Smooth muscle cell of the brain vasculature (primary cell): ENCODE measurements around the gene TVP23A.

Experiments
- DNase-seq: peaks from one replicate; pipeline ENCODE4 v3.0.0-alpha.2; 2012; ENCODE audit warnings: low read depth, low spot score

TVP23A gene

DNA sequence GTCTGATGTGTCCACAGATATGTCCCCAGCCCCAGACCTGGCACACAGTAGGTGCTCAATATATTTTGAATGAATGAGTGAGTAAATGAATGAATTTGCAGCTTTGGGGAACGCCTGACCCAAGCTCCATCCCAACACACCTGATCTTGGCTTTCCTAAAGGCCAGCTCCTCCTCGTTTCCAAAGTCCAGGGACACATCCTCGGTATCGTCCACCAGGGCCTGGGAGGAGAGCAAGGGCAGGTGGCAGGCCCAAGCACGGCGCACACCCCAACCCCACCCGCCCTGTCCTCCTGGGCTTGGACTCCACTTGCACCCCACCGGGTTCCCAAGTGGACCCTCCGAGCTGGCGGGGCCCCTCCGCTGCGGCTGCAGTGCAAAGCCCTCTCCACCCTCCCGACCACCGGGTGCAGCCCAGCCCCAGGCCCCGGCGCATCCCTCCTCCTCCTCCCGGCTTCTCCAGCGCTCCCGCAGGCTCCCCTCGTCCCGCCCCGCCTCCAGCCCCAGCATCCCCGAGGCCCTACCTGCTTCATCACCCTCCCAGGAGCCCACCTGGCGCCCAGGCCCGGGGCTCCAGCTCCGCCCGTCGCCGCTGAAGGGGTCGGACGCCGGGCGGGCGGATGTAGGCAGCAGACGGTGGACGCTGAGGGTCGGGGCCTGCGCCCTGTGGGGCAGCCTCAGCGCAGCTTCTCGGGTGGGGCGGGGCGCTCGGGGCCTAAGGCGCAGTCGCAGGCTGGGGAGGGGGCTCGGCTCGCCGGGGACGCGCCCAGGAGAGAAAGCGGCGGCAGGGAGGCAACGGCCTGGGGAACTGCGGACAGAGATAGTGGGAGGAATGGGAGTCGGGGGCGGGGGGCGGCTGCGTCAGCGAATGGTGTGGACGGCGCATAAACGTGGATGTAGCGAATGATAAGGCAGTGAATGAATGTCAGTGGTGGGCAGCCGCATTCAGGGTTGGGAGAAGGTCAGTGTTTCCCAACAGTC lies at the start of gene TVP23A:
TSS of gene TVP23A (minus strand) at position 832 of the 979 bp plus-strand sequence. CDS start at position 531, 301 bp downstream.
- DNase-seq = no peak

DNA sequence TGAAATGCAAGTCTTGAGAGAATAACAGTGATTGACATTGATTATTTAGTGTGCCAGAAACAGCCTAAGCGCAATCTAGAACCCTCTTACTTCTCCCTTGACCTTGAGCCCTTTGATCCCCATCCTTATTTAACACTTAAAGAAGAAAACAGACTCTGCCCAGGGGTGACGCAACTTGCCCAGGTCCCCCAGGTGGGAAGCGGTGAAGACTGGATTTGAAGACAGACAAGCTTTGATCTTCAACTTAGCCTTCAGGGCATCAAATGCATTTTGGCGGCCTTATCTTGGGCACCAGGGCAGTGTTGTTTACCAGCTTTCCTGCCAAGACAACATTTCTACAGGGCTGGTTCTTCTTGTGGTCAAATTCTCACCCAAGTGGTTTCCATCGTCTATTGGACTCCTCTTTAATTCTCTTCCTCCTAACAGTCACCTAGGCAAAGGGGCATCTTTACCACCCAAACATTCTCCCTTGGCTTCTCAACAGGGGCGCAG lies 49.6 kb upstream of the TVP23A start:
- DNase-seq = no peak

DNA sequence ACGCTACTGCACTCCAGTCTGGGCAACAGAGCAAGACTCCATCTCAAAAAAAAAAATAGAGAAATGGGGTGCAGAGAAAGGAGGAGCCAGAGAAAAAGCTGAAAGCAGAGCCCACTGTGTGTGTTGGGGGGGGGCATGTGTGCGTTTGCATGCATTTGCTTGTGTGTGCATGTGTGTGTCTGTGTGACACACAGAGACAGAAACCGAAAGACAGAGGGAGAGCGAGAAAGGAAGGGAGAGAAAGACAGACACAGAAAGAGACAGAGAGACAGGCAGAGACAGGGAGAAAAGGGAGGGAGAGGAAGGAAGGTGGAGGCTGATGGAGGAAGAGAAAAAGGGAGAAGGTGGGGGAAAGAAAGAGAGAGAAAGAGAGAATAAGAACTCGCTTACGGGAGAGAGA lies 48.6 kb upstream of the TVP23A start:
- DNase-seq = no peak

DNA sequence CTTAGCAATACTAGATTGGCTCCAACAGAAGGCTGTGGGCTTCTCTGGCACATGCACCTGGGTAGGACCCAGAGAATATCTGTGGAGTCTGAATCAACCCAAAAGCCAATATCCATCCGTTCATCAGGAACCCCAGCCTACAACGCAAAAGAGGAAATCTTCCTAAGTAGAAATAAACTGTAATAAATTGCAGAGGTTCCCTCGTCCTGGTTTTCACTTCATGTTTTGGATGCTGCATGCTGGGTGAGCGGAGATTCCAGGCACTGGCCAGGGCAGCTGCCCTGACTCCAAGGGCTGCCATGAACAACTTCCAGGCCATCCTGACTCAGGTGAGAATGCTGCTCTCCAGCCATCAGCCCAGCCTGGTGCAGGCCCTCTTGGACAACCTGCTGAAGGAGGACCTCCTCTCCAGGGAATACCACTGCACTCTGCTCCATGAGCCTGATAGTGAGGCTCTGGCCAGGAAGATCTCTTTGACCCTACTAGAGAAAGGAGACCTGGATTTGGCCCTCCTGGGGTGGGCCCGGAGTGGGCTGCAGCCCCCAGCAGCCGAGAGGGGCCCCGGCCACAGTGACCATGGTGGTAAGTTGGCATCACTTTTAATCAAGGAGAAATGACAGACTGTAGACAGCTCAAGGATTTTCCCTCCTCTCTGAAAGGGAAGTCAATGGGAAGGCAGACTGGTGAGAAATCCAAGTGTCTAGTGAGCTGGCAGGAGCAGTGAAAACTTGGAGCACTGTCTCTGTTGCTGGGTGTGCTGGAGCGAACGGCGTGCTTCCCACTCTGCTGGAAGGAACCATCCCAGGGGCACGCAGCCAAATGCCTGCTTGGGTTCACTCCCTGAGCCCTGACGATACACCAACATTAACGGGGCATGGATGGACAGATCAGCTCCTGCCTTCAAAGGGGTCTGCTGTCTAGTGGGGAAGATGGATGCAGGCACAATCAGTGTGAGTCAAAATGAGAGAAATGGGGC lies 47.7 kb upstream of the TVP23A start:
- DNase-seq = no peak

DNA sequence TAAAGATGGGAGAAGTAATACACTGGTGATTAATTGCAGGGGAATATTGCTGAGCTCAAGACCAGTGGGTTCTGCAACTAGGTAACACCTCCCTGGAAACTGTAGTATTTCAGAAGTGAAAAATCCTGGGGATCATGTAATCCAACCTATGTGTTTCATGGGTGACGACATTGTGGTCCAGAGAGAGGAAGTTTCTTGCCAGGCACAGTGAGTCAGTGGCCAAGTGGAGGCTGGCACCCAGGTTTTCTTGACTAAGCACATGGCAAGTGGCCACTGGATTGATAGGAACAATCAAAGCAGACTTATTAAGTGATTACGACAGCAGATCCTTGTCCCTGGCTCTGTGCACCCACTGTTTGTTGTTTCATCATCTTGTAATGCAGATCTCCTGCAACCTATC lies 43.8 kb upstream of the TVP23A start:
- DNase-seq = no peak

DNA sequence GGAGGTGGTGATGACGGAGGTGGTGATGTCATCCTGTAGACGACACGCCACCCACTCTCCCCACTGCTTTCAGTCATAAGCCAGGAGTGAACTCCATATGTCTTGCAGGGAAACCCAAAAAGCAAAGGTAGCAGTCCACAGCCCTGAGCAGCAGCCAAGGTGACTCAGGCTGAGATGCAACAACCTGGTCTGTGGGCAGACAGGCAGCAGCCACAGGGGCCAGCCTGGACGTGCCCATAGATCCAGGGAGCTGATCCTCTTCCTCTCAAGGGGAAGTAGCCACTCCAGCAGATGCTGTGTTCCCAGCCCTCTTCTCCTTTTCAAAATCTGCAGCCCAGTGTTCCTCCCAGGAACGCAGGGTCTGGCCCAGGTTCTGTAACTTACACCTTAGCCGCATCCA lies 41.1 kb upstream of the TVP23A start:
- no peak for DNase-seq

DNA sequence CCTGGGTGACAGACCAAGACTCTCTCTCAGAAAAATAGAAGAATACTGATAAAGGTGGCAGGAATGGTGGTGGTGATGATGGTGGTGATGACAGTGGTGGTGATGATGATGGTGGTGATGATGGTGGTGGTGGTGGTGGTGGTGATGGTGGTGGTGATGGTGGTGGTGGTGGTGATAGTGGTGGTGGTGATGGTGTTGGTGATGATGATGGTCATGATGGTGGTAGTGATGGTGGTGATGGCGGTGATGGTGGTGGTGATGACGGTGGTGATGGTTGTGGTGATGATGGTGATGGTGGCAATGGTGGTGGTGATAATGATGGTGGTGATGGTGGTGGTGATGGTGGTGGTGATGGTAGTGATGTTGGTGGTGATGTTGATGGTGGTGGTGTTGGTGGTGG lies 40.4 kb upstream of the TVP23A start:
- no peak for DNase-seq

DNA sequence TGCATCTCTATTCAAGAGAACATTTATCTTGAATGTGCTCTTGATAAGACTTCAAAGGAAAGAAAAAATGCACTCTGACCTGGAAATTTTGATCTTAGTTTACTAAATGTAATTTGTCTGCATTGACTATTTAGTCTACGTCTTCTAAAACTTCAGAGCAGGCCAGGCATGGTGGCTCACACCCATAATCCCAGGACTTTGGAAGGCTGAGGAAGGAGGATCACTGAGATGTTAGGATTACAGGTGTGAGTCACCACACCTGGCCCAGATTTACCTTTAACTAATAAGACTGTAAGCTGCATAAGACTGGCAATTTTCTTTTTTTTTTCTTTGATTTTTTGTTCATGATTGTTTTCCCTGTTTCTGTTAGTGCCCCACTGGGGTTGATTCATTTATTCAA lies 39.6 kb upstream of the TVP23A start:
- no peak for DNase-seq

DNA sequence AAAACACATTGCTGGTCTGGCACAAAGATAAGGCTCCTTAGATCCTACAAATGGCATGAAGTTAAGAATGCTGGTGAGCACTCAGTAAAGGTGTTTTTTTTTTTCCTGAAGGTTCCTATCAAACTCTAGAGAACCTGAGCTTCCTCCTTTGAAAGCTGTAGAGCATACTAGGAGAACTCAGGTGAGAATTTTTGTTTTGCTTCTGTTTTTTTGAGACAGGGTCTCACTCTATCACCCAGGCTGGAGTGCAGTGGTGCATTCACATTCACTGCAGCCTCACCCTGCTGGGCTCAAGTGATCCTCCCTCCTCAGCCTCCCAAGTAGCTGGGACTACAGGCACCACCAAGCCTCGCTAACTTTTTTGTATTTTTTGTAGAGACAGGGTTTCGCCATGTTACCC lies 37.4 kb upstream of the TVP23A start:
- no peak for DNase-seq

DNA sequence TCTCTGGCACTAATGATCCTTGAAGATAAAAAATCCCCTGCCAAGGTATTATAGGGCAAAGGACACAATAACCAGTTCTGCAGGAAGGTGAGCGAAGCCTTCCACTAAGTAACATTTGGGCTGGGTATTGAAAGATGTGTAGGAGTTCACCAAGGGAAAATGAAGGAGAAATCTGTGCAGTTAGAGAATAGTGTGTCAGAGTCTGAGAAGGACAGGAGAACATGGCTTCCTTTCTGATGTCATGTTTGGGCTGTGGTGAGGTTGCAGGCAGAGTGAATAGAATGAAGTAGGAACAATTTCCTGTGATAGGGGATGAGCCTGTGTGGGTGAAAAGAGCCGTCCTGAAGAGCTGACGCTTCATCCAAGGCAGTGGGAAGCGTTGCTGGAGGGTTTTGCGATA lies 34.4 kb upstream of the TVP23A start:
- no peak for DNase-seq

DNA sequence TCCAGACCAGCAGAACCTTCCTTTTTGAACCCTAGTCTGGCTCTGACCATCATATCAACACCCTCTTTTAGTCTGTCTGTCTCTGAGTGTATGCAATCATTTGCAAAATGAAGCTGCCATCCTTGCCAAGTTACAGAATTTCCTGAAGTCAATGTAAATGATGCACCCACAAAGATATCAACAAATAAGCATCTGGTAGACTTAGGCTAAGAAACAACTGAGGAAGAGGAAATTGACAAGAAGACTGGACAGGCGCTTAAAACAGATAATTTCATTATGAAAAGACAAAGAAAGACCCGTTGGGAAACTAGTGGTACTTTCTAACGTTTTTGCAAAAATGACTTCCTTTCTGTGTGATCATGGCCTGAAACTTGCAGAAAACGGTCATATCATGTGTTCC lies 33.7 kb upstream of the TVP23A start:
- no peak for DNase-seq

DNA sequence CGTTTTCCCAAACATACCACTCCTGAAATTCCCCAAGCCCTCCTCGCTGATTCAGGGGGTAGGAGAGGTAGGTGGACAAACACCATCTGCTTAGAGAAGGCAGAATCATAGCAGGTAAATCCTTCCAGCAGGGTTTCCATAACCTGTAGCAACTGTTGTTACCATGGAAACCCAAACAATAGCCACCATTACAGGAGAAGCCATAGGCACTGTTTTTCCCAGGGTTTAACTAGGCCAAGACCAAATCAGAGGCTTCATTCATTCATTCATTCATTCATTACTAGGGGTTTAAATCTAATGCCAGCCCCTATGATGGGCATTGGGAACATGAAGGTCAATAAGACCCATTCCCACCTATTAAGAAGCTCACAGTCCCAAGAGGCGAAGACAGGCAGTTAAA lies 32.9 kb upstream of the TVP23A start:
- no peak for DNase-seq

DNA sequence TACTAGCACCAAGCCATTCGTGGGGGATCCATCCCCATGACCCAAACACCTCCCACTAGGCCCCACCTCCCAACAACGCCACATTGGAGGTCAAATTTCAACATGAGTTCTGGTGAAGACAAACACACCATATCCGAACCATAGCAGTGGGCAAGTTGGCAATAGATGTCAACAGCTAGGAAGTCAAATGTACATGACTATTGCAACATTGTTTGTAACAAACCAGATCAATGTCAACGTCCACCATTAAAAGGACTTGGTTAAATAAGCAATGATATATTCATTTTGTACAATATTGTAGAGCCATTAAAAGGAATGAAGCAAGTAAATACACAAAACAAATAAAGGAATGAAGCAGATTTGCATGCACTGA lies 31.9 kb upstream of the TVP23A start:
- DNase-seq = no peak

DNA sequence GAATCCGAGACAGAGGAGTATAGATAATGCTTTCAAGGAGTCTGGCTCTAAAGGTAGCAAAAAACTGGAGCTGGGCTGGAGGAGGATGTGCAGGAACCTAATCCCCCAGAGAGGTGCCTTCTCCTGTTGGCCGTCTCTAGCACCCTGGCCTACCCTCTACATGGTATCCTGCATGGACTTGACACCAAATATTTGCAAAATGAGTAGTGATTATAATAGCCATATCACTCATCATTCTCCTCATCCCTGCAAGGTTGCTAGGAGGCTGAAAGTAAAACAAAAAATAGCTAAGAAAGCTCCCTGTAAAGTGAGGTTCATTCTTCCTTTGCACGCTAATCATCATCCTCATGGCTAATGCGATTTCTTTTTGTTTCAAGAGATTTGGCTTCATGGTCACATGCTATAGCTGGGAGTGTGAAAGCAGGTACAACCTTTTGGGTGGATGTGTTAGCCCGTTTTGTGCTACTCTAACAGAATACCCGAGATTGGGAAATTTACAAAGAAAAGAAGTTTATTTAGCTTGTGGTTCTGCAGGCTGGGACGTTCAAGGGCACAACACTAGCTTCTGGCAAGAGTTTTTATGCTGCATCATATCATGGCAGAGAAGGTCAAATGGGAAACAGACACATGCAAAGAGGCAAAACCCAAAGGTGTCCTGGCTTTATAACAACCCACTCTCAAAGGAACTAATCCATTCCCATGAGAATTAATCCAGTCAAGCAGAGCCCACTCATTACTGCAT lies 31.3 kb upstream of the TVP23A start:
- DNase-seq = no peak

DNA sequence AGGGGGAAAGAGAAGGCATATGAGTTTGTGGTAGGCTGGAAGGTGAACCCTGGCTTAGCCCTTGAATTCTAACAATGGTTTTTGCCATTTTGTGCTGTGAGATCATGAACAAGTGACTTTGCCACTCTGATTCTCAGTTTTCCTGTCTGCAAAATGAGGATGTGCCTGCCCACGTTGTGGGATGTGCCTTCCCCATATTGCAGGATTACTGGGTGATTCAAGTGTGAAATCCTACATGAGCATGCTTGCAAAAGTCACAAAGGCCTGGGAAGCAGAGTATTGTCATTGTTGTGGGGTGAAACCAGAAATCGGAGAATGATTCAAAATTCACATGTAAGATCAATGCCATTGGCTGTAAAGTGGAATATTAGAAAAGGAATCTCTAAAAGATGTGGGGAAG lies 28.6 kb upstream of the TVP23A start:
- no peak for DNase-seq

DNA sequence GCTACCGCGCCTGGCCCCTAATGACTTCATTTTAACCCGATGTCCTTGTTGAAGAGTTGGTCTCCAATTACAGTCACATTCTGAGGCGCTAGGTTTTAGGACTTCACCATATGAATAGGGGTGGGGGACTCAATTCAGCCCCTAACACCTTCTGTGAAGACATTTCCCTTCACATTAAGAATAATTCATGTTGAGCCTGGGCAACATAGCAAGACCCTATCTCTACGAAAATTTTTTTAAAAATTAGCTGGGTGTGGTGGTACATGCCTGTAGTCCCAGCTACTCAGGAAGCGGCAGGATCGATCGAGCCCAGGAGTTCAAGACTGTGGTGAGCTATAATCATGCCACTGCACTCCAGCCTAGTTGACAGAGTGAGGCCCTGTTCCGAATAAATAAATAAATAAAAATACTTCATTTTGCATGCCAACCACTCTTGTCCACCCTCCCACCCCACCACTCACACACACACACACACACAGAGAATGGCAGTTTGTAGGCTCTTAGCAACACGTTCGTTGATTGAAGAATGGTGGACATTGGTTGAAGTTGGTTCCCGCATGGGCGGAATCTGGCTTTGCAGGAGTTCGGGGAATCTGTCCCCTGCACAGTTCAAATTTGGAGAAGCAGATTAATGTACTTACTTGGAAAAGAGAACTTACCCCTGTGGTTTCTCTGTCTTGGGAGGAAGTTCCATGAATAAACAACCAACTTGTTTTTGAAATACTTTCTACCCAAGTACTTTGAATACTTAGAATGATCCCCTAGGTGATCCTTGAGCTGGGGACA lies 27.8 kb upstream of the TVP23A start:
- DNase-seq = no peak

DNA sequence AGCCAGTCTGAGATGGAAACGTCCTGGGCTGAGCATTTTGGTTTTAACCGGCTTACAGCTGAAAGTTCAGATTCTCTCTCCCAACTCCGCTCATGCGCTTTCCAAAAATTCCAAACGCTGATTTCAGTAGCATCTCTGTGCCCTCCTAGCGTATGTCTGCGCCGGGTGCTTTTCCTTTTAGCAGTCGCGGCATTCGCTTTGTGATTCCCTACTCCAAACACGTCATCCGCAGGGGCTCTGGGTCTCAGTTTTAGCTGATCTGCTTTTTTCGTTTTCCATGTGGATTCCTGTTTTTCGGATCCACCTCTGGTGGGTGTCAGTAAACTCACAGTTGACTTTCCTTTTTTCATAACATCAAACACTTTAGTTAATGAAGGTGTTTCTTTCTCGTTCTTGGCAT lies 22.1 kb upstream of the TVP23A start:
- DNase-seq = no peak

DNA sequence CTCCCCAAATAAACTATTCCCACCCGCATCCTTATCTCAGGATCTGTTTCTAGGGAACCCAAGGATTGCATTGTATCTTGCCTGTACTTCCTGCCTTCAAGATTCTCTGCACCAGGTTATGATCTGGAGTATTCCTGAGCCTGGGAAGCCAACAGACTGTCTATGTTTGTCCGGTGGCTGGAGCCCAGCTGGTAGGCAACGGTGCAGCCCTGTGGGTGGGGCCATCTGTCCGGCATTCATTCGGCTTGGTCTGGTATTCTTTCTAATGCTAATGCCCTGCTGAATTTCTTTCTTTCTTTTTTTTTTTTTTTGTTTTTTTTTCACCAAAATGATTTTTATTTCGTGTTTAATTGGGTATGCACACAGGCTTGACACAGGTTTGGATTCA lies 20.7 kb upstream of the TVP23A start:
- no peak for DNase-seq

DNA sequence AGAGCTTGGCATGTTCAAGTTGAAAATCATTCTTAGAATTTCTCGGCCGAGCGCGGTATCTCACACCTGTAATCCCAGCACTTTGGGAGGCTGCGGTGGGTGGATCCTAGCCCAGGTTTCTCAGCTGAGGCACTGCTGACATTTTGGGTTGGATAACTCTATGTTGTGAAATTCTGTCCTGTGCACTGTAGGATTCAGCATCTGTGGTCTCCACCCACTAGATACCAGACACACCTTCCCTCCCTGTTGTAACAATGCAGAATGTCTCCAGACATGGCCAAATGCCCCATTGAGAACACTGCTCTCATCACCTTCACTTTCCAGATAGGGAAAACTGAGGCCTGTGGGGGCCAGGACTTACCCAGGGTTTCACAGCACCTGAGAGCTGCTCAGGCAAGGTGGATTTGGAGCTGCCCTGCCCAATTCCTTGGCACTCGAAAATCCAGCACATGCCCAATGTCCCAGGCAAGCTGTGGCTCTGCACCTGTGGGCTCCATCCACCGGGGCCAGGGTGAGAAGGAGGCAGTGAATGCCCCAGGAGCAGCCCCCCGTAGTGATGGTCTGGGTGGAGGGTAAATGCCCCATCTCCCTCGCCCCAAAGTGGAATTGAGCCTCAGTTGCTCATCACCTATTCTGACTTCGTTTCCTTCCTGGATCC lies 20.2 kb upstream of the TVP23A start:
- no peak for DNase-seq

DNA sequence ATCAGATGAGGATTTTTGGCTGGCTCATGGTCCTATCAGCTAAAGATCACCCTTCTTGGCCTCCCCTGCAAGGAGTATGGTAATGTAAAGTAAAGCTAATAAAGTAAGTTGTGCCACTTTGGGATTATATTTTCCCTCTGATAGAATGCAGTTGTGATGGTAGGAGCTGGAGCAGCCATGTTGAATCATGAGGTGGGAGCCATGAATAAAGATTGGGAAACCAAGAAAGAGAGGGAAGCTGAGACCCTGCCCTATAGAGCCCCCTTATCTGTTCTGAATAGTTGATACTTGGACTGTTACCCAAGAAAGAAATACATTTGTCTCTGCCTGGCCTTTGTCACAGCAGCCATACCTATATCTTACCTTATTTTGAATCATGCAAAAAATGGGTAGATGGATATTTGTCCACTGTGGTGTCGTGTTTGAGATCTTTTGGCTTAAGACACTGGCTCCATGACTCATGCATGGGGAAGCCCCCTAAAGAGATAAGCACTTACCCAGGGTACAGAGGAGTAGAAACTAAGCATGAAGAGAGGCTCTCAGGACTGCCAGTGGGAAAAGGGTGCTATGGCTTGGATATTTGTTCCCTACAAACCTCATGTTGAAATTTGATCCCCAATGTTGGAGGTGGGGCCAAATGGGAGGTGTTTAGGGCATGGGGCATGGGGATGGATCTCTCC lies 17.7 kb upstream of the TVP23A start:
- DNase-seq = no peak
